ENCODE results near the gene RAB20. TPM values are rescaled to one million over a fixed set of nuclear protein-coding genes. Genes with fewer than 3 reads are reported as not detected.

RAB20 gene
- total RNA-seq, 1 experiment from 2014 or later = 14.3 TPM

DNA sequence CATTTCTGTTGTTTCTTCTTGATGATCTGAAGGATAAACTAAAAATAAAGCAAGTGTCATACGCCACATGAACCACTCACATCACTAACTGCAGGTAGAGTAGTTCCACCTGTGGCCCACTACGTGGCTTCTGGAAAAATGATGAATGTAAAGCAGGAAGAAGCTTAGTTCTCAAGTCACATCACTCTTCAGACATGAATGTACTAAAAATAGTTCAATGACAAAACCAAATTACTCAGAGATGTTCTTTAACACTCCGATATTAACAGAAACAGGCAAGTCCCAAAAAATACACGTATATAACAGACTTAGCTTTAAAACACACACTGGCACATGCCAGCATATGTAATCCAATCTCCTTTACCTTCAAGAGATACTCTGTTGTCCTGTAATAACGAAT, 21.6 kb downstream of the RAB20 start (continued):
- TF ChIP-seq, protein P1, sequence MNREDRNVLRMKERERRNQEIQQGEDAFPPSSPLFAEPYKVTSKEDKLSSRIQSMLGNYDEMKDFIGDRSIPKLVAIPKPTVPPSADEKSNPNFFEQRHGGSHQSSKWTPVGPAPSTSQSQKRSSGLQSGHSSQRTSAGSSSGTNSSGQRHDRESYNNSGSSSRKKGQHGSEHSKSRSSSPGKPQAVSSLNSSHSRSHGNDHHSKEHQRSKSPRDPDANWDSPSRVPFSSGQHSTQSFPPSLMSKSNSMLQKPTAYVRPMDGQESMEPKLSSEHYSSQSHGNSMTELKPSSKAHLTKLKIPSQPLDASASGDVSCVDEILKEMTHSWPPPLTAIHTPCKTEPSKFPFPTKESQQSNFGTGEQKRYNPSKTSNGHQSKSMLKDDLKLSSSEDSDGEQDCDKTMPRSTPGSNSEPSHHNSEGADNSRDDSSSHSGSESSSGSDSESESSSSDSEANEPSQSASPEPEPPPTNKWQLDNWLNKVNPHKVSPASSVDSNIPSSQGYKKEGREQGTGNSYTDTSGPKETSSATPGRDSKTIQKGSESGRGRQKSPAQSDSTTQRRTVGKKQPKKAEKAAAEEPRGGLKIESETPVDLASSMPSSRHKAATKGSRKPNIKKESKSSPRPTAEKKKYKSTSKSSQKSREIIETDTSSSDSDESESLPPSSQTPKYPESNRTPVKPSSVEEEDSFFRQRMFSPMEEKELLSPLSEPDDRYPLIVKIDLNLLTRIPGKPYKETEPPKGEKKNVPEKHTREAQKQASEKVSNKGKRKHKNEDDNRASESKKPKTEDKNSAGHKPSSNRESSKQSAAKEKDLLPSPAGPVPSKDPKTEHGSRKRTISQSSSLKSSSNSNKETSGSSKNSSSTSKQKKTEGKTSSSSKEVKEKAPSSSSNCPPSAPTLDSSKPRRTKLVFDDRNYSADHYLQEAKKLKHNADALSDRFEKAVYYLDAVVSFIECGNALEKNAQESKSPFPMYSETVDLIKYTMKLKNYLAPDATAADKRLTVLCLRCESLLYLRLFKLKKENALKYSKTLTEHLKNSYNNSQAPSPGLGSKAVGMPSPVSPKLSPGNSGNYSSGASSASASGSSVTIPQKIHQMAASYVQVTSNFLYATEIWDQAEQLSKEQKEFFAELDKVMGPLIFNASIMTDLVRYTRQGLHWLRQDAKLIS (CRISPR knock-in tag; IDR thresholded peaks at IDR 0.05; ENCODE audit: borderline replicate concordance) = no peak
- TF ChIP-seq ZNF396 (CRISPR knock-in tag; IDR thresholded peaks at IDR 0.05; ENCODE audit: borderline replicate concordance) = no peak
- TF ChIP-seq RELA (CRISPR knock-in tag; IDR thresholded peaks at IDR 0.05; ENCODE audit: borderline replicate concordance) = no peak
- TF ChIP-seq NFE2L1 (CRISPR knock-in tag; IDR thresholded peaks at IDR 0.05) = no peak
- TF ChIP-seq NR2C2 (CRISPR knock-in tag; IDR thresholded peaks at IDR 0.05) = no peak
- TF ChIP-seq, protein P2, sequence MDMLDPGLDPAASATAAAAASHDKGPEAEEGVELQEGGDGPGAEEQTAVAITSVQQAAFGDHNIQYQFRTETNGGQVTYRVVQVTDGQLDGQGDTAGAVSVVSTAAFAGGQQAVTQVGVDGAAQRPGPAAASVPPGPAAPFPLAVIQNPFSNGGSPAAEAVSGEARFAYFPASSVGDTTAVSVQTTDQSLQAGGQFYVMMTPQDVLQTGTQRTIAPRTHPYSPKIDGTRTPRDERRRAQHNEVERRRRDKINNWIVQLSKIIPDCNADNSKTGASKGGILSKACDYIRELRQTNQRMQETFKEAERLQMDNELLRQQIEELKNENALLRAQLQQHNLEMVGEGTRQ (CRISPR knock-in tag; IDR thresholded peaks at IDR 0.05) = no peak
- TF ChIP-seq, protein P3, sequence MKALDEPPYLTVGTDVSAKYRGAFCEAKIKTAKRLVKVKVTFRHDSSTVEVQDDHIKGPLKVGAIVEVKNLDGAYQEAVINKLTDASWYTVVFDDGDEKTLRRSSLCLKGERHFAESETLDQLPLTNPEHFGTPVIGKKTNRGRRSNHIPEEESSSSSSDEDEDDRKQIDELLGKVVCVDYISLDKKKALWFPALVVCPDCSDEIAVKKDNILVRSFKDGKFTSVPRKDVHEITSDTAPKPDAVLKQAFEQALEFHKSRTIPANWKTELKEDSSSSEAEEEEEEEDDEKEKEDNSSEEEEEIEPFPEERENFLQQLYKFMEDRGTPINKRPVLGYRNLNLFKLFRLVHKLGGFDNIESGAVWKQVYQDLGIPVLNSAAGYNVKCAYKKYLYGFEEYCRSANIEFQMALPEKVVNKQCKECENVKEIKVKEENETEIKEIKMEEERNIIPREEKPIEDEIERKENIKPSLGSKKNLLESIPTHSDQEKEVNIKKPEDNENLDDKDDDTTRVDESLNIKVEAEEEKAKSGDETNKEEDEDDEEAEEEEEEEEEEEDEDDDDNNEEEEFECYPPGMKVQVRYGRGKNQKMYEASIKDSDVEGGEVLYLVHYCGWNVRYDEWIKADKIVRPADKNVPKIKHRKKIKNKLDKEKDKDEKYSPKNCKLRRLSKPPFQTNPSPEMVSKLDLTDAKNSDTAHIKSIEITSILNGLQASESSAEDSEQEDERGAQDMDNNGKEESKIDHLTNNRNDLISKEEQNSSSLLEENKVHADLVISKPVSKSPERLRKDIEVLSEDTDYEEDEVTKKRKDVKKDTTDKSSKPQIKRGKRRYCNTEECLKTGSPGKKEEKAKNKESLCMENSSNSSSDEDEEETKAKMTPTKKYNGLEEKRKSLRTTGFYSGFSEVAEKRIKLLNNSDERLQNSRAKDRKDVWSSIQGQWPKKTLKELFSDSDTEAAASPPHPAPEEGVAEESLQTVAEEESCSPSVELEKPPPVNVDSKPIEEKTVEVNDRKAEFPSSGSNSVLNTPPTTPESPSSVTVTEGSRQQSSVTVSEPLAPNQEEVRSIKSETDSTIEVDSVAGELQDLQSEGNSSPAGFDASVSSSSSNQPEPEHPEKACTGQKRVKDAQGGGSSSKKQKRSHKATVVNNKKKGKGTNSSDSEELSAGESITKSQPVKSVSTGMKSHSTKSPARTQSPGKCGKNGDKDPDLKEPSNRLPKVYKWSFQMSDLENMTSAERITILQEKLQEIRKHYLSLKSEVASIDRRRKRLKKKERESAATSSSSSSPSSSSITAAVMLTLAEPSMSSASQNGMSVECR (CRISPR knock-in tag; IDR thresholded peaks at IDR 0.05; ENCODE audit: borderline replicate concordance) = no peak
- no peak for TF ChIP-seq HMGA2 (CRISPR knock-in tag; IDR thresholded peaks at IDR 0.05)
- TF ChIP-seq ZNF138 (CRISPR knock-in tag; conservative IDR thresholded peaks at IDR 0.05) = no peak

DNA sequence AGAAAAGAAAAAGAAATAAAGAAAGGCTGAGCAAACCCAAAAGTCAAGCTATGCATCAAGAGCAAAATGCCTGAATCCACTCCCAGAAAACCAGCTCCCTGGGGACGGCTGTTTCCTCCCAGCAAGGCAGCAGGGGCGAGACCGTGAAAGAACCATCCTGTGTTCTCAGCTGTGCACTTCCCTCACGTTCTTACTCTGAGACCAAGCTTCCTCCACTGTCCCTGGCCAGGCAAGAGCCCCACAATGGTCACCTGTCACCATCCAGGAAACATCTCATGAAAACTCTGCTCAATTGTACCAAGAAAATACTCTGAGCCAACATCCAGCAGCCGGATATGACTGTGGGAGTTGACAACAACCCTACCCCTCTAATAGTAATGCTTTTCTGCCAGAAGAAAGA, 22.9 kb downstream of the RAB20 start:
- peaks cover 11% of the 10 kb centered on the region for H3K4me1 Mint-ChIP-seq
- H3K9me3 Mint-ChIP-seq = no peaks in the 10 kb centered on the region
- ATAC-seq (0 out of 2 replicates have a peak, but pooled peaks have one; percentile 40), DNase-seq (ENCODE audit: low spot score) (no peak)
- peak overlapping the region; percentile 68; the same call in 1 of the 2 replicates for H3K27ac Mint-ChIP-seq
- H3K36me3 Mint-ChIP-seq = no peaks in the 10 kb centered on the region; the same call in none of the 2 replicates
- H3K27me3 Mint-ChIP-seq (ENCODE audit: low read depth) = no peaks in the 10 kb centered on the region
- ChIA-PET POLR2A (interaction anchor here (0.6 to 0.7 kb wide), 2 partner anchors 376 to 385 kb away, joined by 5 to 6 read pairs; no protein-coding TSS in a partner anchor), CTCF (interaction anchor here (0.7 to 1.8 kb wide), 4 partner anchors 10 to 280 kb away, joined by 3 to 5 read pairs (median 4); no protein-coding TSS in a partner anchor)
- H3K4me3 Mint-ChIP-seq = no peak overlapping the region
- TF ChIP-seq SP1 (CRISPR knock-in tag; conservative IDR thresholded peaks at IDR 0.05) = no peak
- TF ChIP-seq, protein P4, sequence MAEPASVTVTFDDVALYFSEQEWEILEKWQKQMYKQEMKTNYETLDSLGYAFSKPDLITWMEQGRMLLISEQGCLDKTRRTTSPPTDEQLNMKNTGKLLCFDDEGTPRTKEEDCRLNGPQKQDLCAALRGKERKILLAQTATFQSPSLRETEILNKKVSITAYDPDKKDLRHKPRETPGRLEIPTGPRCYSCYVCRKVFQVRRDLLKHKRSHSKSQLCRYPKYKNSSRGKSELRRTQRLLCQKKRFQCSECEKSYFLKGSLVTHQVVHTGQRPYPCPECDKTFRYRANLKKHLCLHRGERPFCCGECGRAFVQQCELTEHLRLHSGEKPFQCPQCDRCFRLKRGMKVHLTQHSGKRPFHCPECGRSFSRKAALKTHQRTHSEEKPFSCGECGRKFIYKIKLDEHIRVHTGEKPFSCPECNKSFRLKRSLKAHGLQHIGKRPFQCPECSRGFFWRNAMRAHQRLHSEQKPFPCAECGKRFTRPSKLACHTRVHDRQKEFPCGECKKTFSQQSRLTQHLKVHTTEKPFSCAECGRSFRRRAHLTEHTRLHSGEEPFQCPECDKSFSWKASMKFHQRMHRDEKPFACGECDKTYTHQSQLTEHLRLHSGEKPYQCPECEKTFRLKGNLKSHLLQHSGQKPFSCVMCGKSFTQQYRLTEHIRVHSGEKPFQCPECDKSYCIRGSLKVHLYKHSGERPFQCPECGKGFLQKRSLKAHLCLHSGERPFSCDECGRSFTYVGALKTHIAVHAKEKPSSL (CRISPR knock-in tag; conservative IDR thresholded peaks at IDR 0.05) = no peak
- TF ChIP-seq CBFB (CRISPR knock-in tag; IDR thresholded peaks at IDR 0.05; ENCODE audit: low read depth) = no peak
- no peak for TF ChIP-seq ZNF317 (CRISPR knock-in tag; IDR thresholded peaks at IDR 0.05; ENCODE audit: borderline replicate concordance, low read depth)
- TF ChIP-seq, protein P5, sequence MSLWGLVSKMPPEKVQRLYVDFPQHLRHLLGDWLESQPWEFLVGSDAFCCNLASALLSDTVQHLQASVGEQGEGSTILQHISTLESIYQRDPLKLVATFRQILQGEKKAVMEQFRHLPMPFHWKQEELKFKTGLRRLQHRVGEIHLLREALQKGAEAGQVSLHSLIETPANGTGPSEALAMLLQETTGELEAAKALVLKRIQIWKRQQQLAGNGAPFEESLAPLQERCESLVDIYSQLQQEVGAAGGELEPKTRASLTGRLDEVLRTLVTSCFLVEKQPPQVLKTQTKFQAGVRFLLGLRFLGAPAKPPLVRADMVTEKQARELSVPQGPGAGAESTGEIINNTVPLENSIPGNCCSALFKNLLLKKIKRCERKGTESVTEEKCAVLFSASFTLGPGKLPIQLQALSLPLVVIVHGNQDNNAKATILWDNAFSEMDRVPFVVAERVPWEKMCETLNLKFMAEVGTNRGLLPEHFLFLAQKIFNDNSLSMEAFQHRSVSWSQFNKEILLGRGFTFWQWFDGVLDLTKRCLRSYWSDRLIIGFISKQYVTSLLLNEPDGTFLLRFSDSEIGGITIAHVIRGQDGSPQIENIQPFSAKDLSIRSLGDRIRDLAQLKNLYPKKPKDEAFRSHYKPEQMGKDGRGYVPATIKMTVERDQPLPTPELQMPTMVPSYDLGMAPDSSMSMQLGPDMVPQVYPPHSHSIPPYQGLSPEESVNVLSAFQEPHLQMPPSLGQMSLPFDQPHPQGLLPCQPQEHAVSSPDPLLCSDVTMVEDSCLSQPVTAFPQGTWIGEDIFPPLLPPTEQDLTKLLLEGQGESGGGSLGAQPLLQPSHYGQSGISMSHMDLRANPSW (CRISPR knock-in tag; conservative IDR thresholded peaks at IDR 0.05; ENCODE audit: low read depth) = no peak
- no peak for TF ChIP-seq SMAD3 (CRISPR knock-in tag; IDR thresholded peaks at IDR 0.05; ENCODE audit: borderline replicate concordance)
- TF ChIP-seq NR3C1 (CRISPR knock-in tag; conservative IDR thresholded peaks at IDR 0.05; ENCODE audit: low read depth) = no peak
- TF ChIP-seq ELF4 (CRISPR knock-in tag; IDR thresholded peaks at IDR 0.05; ENCODE audit: low read depth) = no peak
- no peak for TF ChIP-seq GABPB1 (CRISPR knock-in tag; IDR thresholded peaks at IDR 0.05)
- TF ChIP-seq ZNF138 (CRISPR knock-in tag; conservative IDR thresholded peaks at IDR 0.05) = no peak
- no peak for TF ChIP-seq FOXP1 (CRISPR knock-in tag; IDR thresholded peaks at IDR 0.05; ENCODE audit: borderline replicate concordance)
- TF ChIP-seq, protein P6, sequence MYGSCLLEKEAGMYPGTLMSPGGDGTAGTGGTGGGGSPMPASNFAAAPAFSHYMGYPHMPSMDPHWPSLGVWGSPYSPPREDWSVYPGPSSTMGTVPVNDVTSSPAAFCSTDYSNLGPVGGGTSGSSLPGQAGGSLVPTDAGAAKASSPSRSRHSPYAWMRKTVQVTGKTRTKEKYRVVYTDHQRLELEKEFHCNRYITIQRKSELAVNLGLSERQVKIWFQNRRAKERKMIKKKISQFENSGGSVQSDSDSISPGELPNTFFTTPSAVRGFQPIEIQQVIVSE (CRISPR knock-in tag; IDR thresholded peaks at IDR 0.05; ENCODE audit: borderline replicate concordance) = no peak
- no peak for TF ChIP-seq NR1H2 (CRISPR knock-in tag; IDR thresholded peaks at IDR 0.05)
